Hypothalamus (tissue), 51 donors: ENCODE measurements around the gene MRPS24.
"Not testable (repeated sequence)": the region's sequence is repeated elsewhere in the genome, so short reads cannot be mapped to it uniquely, and the experiment has no call there.

Experiments used
- DNase-seq, 51 donors: peaks; one replicate each; lab custom pipeline; 2025; lab: John Stamatoyannopoulos, UW

MRPS24 gene

DNA sequence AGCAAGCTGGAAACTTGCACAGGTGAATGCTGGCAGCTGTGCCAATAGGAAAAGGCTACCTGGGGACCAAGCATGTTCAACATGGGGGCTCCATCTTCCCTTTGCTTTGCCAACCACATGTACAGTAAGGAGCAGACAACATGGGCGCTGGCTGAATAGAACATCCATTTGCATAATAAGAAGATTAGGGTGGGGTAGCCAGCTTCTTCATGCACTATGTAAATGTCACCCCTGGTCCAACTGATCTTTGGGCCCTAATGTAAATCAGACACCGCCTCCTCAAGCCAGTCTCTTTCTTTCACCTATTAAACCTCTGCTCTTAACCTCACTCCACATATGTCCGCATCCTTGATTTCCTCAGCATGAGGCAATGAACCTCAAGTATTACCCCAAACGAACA lies 26.0 kb downstream of the MRPS24 start:
- DNase-seq = no peak

DNA sequence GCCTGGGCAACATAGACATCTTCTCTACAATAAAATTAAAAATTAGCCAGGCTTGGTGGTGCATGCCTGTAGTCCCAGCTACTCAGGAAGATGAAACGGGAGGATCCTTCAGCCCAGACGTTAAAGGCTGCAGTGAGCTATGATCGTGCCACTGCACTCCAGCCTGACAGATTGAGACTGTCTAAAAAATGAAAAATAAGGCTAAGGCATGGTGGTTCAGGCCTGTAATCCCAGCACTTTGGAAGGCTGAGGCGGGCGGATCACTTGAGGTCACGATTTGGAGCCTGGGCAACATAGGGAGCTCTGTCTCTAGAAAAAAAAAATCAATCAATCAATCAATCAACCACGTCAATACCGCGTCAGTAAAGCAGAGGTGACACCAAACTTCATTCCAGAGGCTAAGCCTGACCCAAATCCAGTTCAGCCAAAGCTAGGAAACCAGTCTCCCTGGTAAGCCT lies 31.1 kb downstream of the MRPS24 start:
- DNase-seq = no peak

DNA sequence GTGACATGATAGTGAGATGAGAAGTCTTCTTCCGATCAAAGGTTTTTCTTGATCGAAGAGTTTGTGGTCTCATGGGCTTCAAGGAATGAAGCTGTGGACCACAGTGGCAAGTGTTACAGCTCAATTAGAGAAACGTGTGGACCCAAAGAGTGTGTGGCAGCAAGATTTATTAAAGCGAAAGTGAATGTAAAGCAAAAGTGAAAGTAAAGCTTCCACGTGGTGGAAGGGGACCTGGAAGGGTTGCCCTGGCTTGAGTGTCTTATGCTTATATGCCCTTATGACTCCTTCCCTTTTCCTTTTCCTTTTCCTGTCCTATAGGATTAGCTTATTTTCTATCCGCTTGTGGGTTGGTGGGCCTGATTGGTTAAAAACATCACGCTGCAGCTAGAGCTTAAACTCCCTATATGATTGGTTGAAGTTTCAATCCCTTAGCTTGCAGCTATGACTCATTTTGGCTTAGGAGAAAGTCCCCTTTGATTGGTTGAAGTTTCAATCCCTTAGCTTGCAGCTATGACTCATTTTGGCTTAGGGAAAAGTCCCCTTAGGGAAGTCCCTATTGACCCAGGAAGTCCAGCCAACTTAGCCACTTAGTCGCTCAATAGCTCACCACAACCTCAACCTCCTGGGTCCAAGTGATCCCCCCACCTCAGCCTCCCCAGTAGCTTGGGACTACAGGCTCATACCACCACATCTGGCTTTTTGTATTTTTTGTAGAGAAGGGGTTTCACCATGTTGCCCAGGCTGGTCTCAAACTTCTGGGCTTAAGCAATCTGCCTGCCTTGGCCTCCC lies 34.7 kb downstream of the MRPS24 start:
- DNase-seq = no peak

- not testable (repeated sequence) for DNase-seq
Observed at GRCh38 chr7:43830917-43831316, 38.4 kb downstream of the MRPS24 start.

GRCh38 chr7:43825391-43825808 lies 43.9 kb downstream of the MRPS24 start:
- DNase-seq = no peak

- no peak for DNase-seq
Observed at GRCh38 chr7:43824963-43825362, 44.4 kb downstream of the MRPS24 start.

- not testable (repeated sequence) for DNase-seq
Observed at GRCh38 chr7:43824513-43824912, 44.8 kb downstream of the MRPS24 start.

GRCh38 chr7:43823941-43824340 lies 45.4 kb downstream of the MRPS24 start:
- DNase-seq = no peak

DNA sequence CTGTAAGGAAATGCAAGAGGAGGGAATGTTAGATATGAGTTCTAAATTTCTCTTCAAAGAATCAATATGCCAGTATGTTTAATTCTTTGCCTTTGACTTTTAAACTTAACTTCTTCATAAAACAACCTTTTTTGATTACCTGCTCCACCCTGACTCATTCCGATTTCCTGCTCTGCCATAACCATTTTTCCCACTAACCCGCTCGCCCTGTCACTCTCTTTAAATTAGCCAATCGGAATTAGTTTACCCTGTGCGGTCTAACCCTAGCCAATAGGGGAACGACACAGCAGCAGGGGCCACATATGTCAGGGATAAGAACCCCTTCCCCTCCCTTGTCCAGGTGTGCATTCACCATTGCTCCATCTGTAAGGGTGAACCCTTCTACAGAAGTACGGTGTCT lies 45.9 kb downstream of the MRPS24 start:
- DNase-seq = not testable (repeated sequence)
